Left renal cortex interstitium (tissue), 4 donors: ENCODE results near the gene TMCO4. TPM values are rescaled to one million over a fixed set of nuclear protein-coding genes. Genes with fewer than 3 reads are reported as not detected.

Source experiments
- DNase-seq, 4 donors: peaks; one replicate each; pipeline ENCODE4 v3.0.0-alpha.2; 2013; ENCODE audit warnings: low read depth in 4 of 4, low spot score in 2 of 4, missing footprints in 1 of 4
- polyA plus RNA-seq, 4 donors: library from polyadenylated mRNA; unstranded; fragments of 120-200 nt; gene quantifications; one replicate each; pipeline ENCODE4 v1.2.1, GENCODE V29; 2013; ENCODE audit not compliant: insufficient read length in 4 of 4

Gene TMCO4
- polyA plus RNA-seq, 4 donors: 17.5 to 24.2 (median 18.8) TPM

- DNase-seq: no peak
These were observed 74.1 kb downstream of the TMCO4 start for GRCh38 chr1:19725606-19726005.

- no peak for DNase-seq
These were observed 75.8 kb downstream of the TMCO4 start for GRCh38 chr1:19723874-19724273.

- DNase-seq: no peak
These were observed 78.7 kb downstream of the TMCO4 start for GRCh38 chr1:19720973-19721372.

- DNase-seq: no peak
These were observed 79.5 kb downstream of the TMCO4 start for GRCh38 chr1:19720174-19720573.

- DNase-seq: no peak
These were observed 82.2 kb downstream of the TMCO4 start for GRCh38 chr1:19717467-19717866.

GRCh38 chr1:19715334-19716203 is 84.1 kb downstream of the TMCO4 start:
- peak in 3 of 4 donors; percentile 76 to 92 (median 78) for DNase-seq

GRCh38 chr1:19712928-19713327 is 86.8 kb downstream of the TMCO4 start:
- DNase-seq: no peak

GRCh38 chr1:19710825-19711611 is 88.7 kb downstream of the TMCO4 start:
- peak in 1 of 4 donors; percentile 34 for DNase-seq

GRCh38 chr1:19709260-19709793 is 90.4 kb downstream of the TMCO4 start:
- DNase-seq: no peak

GRCh38 chr1:19708567-19709110 is 91.1 kb downstream of the TMCO4 start:
- DNase-seq: peak in 1 of 4 donors; percentile 17

GRCh38 chr1:19706136-19706535 is 93.6 kb downstream of the TMCO4 start:
- DNase-seq: no peak

- no peak for DNase-seq
These were observed 94.3 kb downstream of the TMCO4 start for GRCh38 chr1:19705464-19705863.

GRCh38 chr1:19704247-19705113 is 95.2 kb downstream of the TMCO4 start:
- DNase-seq: peak in 2 of 4 donors; percentile 51 to 56

- no peak for DNase-seq
These were observed 96.4 kb downstream of the TMCO4 start for GRCh38 chr1:19703280-19703679.

GRCh38 chr1:19700079-19700777 is 99.5 kb downstream of the TMCO4 start:
- DNase-seq: no peak

- no peak for DNase-seq
These were observed 101.5 kb downstream of the TMCO4 start for GRCh38 chr1:19698181-19698580.

- no peak for DNase-seq
These were observed 102.9 kb downstream of the TMCO4 start for GRCh38 chr1:19696820-19697219.

- no peak for DNase-seq
These were observed 103.9 kb downstream of the TMCO4 start for GRCh38 chr1:19695772-19696171.

GRCh38 chr1:19694298-19694697 is 105.4 kb downstream of the TMCO4 start:
- DNase-seq: no peak
